Measurements from ENCODE around the gene SYN1.

Gene SYN1

DNA sequence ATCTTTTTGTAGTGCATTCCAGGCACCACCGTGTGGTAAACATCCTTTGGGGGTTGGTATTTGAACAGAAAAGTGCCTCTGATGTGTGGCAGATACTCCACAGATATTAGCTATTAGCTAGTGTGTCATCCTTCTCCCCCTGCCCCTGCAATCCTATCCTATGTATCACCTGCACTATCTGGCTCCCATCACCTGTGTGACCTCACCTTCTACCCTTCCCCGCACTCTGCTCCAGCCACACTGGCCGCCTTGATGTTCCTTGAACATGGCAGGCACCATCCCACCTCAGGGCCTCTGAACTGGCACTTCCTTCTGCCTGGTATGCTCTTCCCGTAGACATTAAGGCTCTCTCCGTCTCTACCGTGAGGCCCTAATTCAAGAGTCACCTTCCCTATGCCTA is 27.0 kb upstream of the SYN1 start:
- DNase-seq (ENCODE audit: low read depth): no peak
- TF ChIP-seq, protein P1, sequence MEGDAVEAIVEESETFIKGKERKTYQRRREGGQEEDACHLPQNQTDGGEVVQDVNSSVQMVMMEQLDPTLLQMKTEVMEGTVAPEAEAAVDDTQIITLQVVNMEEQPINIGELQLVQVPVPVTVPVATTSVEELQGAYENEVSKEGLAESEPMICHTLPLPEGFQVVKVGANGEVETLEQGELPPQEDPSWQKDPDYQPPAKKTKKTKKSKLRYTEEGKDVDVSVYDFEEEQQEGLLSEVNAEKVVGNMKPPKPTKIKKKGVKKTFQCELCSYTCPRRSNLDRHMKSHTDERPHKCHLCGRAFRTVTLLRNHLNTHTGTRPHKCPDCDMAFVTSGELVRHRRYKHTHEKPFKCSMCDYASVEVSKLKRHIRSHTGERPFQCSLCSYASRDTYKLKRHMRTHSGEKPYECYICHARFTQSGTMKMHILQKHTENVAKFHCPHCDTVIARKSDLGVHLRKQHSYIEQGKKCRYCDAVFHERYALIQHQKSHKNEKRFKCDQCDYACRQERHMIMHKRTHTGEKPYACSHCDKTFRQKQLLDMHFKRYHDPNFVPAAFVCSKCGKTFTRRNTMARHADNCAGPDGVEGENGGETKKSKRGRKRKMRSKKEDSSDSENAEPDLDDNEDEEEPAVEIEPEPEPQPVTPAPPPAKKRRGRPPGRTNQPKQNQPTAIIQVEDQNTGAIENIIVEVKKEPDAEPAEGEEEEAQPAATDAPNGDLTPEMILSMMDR (conservative IDR thresholded peaks at IDR 0.05; ENCODE audit: low read length): no peak
- H3K4me3 ChIP-seq (ENCODE audit: low read length): no peak overlapping the region

DNA sequence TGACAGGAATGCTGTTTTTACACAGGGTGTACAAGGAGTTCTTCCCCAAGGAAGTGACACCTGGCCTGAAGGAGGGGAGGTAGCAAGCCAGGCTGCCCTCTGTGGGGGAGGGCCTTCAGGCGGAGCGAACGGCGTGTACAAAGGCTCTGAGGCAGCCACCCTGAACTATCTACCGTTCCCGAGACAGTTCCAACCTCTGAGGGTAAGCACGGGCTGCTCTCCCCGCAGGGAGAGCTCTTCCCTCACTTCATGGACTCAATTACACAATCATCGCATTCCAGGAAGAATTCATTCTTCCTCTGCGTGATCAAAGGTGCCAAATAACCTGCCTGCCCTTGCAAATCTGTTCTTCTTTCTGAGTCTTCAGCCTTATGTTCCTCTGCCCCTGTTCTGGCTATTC is 25.9 kb upstream of the SYN1 start:
- H3K4me3 ChIP-seq (ENCODE audit: low read length): no peak overlapping the region
- TF ChIP-seq, protein P1 (conservative IDR thresholded peaks at IDR 0.05; ENCODE audit: low read length): no peak
- no peak for DNase-seq (ENCODE audit: low read depth)

DNA sequence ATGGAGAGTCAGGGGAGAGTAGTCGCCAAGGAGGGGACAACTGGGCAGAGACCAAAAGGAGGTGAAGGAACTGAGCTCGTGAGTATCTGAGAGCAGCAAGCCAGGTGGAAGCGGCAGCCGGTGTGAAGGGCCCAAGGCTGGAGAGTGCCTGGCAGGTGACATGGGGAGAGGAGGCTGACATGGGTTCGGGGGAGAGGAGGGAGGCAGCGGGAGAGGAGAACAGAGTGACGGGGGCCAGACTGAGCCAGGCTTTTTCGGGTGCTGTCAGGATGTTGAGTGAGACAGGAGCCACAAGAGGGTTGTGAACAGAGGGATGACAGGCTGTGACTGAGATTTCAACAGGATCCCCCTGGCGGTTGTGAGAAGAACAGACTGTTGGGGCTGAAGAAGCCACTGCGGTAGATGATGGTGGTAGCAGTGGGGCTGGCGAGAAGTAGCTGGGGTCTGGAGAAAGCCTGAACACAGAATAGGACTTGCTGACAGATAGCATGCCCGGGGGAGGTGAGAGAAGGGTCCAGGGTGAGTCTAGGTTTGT is 25.0 kb upstream of the SYN1 start:
- TF ChIP-seq, protein P1 (conservative IDR thresholded peaks at IDR 0.05; ENCODE audit: low read length): peak; percentile 52
- H3K4me3 ChIP-seq (ENCODE audit: low read length): no peak overlapping the region
- peak; percentile 31 for DNase-seq (ENCODE audit: low read depth)

DNA sequence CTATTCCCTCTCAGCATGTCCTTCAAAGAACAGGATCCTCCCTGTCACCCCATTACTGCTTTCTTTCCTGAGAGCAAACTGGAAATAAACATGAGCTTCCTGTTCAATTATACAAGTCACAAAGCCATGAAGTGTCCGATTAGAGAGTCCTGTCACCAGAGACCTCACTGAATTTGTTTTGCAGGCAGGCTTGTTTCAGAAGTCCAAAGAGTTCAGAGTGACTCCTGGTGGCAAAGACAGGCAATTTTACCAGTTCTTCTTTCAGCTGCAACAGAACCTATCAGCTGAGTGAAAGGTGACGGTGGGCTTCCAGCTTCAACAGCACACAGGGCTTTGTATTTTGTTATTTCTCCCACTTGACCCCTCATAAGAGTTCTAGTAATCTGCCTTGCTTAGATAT is 24.3 kb upstream of the SYN1 start:
- peak; percentile 24 for DNase-seq (ENCODE audit: low read depth)
- TF ChIP-seq, protein P1 (conservative IDR thresholded peaks at IDR 0.05; ENCODE audit: low read length): peak; percentile 45

DNA sequence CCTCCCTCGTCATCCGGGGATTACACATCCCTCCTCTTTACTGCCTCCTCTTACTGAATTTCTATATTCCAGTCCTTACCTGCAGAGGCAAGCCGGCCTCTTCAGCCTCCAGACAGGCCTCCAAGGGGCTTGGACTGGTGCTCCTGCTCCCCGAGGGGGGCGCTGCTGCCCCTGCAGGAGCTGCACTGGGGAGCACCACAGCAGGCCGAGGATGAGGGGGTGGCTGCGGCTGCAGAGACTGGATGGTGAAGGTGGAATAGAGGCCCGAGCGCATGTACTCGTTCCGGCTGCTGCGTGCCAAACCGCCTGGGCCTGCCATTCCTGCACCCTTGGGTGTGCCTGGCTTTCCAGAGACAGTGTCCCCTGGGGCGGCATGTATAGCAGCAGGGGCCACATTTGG is 19.2 kb upstream of the SYN1 start:
- TF ChIP-seq, protein P1 (conservative IDR thresholded peaks at IDR 0.05; ENCODE audit: low read length): no peak

More for the DNA sequence above, 24.3 kb upstream of the SYN1 start:
- H3K4me3 ChIP-seq (ENCODE audit: low read length): no peak overlapping the region

DNA sequence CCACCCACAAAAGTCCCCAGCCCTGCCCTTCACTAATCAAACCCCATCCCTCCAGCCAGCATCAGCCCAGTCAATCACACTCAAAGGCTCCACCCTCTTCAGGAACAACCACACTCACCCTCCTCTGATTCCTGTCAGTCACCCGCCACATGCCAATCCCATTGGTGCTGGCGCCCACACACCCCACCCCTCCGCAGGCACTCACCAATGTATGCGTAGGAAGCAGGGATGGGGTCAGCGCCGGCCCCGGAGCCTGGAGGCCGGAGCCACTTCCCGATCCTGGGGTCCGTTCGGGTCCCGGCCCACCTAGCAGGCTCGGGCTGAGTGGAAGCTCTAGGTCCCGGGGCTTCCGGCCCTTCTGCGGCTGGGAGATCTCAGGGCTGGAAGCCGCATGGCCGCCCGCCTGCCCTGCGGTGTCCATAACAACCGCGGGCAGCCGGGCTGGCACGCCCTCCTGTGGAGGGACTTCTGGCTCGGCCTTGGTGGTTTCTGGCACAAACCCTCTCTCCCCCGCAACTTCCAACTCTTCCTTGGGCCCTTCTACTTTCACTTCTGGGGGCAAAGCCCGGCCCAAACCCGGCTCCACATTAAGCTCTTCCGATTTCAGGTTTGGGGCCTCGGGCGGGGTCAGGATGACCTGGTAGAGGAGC is 18.0 kb upstream of the SYN1 start:
- TF ChIP-seq, protein P1 (conservative IDR thresholded peaks at IDR 0.05; ENCODE audit: low read length): no peak
- DNase-seq (ENCODE audit: low read depth): no peak
- H3K4me3 ChIP-seq (ENCODE audit: low read length): no peak overlapping the region

More for the DNA sequence above, 19.2 kb upstream of the SYN1 start:
- H3K4me3 ChIP-seq (ENCODE audit: low read length): no peak overlapping the region
- no peak for DNase-seq (ENCODE audit: low read depth)

DNA sequence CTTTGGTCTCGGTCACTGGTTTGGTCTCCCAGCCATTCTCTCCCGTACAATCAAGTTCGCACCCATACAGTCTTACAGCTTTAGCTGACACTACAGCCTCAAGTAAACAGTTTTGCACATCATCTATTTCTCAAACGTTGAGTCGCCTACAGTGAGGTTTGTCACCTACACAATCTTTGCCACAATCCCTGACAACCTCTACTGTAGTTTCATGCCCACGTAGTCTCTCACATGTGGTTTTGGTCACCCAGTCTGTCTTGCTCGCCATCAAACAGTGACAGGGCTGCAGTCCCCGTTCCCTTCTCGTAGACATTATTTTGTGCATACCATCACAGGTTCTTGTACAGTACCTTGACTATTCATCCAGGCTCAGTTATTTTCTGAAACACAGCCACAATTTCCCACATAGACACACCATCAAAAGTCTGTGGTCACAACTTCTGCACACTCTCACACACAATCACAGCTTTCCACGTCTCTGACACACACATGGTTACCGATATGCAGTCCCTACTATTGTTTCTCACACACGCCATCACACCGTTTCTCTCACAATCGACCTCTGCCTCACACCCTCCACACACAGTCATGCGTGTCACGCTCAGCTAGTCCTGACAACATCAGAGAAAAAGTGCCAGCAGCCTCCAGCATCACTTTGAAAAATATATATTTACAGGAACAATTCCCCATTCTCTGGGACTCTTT is 15.4 kb upstream of the SYN1 start:
- H3K4me3 ChIP-seq (ENCODE audit: low read length): no peak overlapping the region
- TF ChIP-seq, protein P1 (conservative IDR thresholded peaks at IDR 0.05; ENCODE audit: low read length): no peak
- DNase-seq (ENCODE audit: low read depth): no peak

Data from AG10803 (cell line).